HEK293T (cell line): ENCODE data around the gene P4HTM.

Experiments used
- CTCF ChIA-PET: fragments of 350-600 bp; formaldehyde crosslinking; extraction: SDS; loops from one replicate; lab custom pipeline; 2021; ENCODE audit warnings: antibody characterized with exemption, inconsistent platforms; lab: Yijun Ruan, JAX
- POLR2A ChIA-PET: fragments of 350-600 bp; formaldehyde crosslinking; extraction: SDS; loops from one replicate; lab custom pipeline; 2020; ENCODE audit warnings: antibody characterized with exemption, inconsistent platforms; lab: Yijun Ruan, JAX
- DNase-seq: peaks from one replicate; pipeline ENCODE4 v3.0.0; 2012; ENCODE audit warnings: mixed read lengths; ENCODE audit errors: extremely low spot score
- ARNT ChIP-seq: fragments of 450-650 bp; IDR thresholded peaks from 2 replicates; pipeline ENCODE4 v1.6.1; 2017; ENCODE audit warnings: mild to moderate bottlenecking
- BHLHE40 ChIP-seq: fragments of 450-650 bp; IDR thresholded peaks from 2 replicates; pipeline ENCODE4 v1.6.1; 2016; ENCODE audit warnings: mild to moderate bottlenecking, moderate library complexity, borderline replicate concordance
- CTBP1 ChIP-seq: fragments of 450-650 bp; IDR thresholded peaks from 2 replicates; pipeline ENCODE4 v1.6.1; 2016; ENCODE audit warnings: borderline replicate concordance
- ELF4 ChIP-seq: fragments of 450-650 bp; IDR thresholded peaks from 2 replicates; pipeline ENCODE4 v1.6.1; 2017; ENCODE audit warnings: antibody characterized with exemption
- FOXA1 ChIP-seq: fragments of 450-650 bp; IDR thresholded peaks from 2 replicates; pipeline ENCODE4 v1.6.1; 2016; ENCODE audit warnings: mild to moderate bottlenecking
- FOXK2 ChIP-seq: fragments of 450-650 bp; IDR thresholded peaks from 2 replicates; pipeline ENCODE4 v1.6.1; 2016; ENCODE audit warnings: mild to moderate bottlenecking
- FOXM1 ChIP-seq: fragments of 450-650 bp; IDR thresholded peaks from 2 replicates; pipeline ENCODE4 v1.6.1; 2017; ENCODE audit warnings: mild to moderate bottlenecking, borderline replicate concordance
- HDGF ChIP-seq: fragments of 450-650 bp; IDR thresholded peaks from 2 replicates; pipeline ENCODE4 v1.6.1; 2017; ENCODE audit warnings: antibody characterized with exemption, borderline replicate concordance
- L3MBTL2 ChIP-seq: fragments of 450-650 bp; conservative IDR thresholded peaks from 2 replicates; pipeline ENCODE4 v1.6.1; 2016; ENCODE audit warnings: mild to moderate bottlenecking
- LEF1 ChIP-seq: fragments of 450-650 bp; IDR thresholded peaks from 2 replicates; pipeline ENCODE4 v1.6.1; 2017; ENCODE audit warnings: mild to moderate bottlenecking, borderline replicate concordance
- NFRKB ChIP-seq: fragments of 450-650 bp; IDR thresholded peaks from 2 replicates; pipeline ENCODE4 v1.6.1; 2016; ENCODE audit warnings: mild to moderate bottlenecking, moderate library complexity
- SP1 ChIP-seq: fragments of 450-650 bp; IDR thresholded peaks from 2 replicates; pipeline ENCODE4 v1.6.1; 2017
- SUZ12 ChIP-seq: fragments of 450-650 bp; IDR thresholded peaks from 2 replicates; pipeline ENCODE4 v1.6.1; 2016; ENCODE audit warnings: mild to moderate bottlenecking
- TARDBP ChIP-seq: fragments of 450-650 bp; IDR thresholded peaks from 2 replicates; pipeline ENCODE4 v1.6.1; 2016
- ZNF384 ChIP-seq: fragments of 450-650 bp; IDR thresholded peaks from 2 replicates; pipeline ENCODE4 v1.6.1; 2016
- TF ChIP-seq, protein P1 (sequence below): fragments of 450-650 bp; IDR thresholded peaks from 2 replicates; pipeline ENCODE4 v1.6.1; 2016

P4HTM gene, protein sequence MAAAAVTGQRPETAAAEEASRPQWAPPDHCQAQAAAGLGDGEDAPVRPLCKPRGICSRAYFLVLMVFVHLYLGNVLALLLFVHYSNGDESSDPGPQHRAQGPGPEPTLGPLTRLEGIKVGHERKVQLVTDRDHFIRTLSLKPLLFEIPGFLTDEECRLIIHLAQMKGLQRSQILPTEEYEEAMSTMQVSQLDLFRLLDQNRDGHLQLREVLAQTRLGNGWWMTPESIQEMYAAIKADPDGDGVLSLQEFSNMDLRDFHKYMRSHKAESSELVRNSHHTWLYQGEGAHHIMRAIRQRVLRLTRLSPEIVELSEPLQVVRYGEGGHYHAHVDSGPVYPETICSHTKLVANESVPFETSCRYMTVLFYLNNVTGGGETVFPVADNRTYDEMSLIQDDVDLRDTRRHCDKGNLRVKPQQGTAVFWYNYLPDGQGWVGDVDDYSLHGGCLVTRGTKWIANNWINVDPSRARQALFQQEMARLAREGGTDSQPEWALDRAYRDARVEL

DNA sequence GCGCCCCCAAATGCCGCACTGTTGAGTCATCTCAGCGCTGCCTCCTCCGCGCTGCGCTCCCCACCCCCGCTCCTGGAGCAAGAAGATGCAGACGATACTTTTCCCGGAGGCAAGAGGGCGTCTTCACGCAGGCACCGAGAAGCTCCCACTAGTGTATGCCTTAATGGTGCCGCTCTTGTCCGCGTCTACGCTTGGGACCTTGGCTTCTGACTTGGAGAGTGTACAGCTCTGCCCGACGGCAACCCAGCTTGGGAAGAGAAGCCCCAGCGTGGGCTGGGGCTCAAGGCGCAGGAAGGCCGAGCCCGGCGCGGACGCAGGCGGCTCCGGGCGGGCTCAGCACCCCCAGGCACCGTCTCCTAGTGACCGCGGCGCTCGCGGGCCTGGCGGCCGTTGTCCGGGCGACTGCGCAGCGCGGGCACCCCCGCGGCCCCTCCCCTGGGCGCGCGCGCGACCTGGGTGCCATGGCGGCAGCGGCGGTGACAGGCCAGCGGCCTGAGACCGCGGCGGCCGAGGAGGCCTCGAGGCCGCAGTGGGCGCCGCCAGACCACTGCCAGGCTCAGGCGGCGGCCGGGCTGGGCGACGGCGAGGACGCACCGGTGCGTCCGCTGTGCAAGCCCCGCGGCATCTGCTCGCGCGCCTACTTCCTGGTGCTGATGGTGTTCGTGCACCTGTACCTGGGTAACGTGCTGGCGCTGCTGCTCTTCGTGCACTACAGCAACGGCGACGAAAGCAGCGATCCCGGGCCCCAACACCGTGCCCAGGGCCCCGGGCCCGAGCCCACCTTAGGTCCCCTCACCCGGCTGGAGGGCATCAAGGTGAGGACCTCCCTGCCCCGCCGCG is at the start of gene P4HTM:
Gene P4HTM (plus strand): TSS at position 446 of the 840 bp plus-strand sequence. CDS start 16 bp downstream, at position 462.
- DNase-seq: no peak
- no peak for TF ChIP-seq SP1
- no peak for TF ChIP-seq HDGF
- no peak for TF ChIP-seq LEF1
- TF ChIP-seq SUZ12: no peak
- no peak for TF ChIP-seq ELF4
- no peak for TF ChIP-seq ARNT
- TF ChIP-seq FOXM1: no peak
- no peak for TF ChIP-seq TARDBP
- TF ChIP-seq ZNF384: no peak
- TF ChIP-seq FOXK2: no peak
- no peak for TF ChIP-seq BHLHE40
- no peak for TF ChIP-seq L3MBTL2
- no peak for TF ChIP-seq NFRKB
- TF ChIP-seq CTBP1: no peak
- TF ChIP-seq, protein P1, sequence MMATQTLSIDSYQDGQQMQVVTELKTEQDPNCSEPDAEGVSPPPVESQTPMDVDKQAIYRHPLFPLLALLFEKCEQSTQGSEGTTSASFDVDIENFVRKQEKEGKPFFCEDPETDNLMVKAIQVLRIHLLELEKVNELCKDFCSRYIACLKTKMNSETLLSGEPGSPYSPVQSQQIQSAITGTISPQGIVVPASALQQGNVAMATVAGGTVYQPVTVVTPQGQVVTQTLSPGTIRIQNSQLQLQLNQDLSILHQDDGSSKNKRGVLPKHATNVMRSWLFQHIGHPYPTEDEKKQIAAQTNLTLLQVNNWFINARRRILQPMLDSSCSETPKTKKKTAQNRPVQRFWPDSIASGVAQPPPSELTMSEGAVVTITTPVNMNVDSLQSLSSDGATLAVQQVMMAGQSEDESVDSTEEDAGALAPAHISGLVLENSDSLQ: no peak
- POLR2A ChIA-PET: interaction anchor here (0.8 to 5.9 kb wide), 14 partner anchors 9 to 131 kb away, joined by 3 to 103 read pairs (median 4); partner anchors contain the start of genes DALRD3, IMPDH2, NDUFAF3 and QRICH1
- CTCF ChIA-PET: interaction anchor here (1.0 to 1.2 kb wide), 4 partner anchors 17 to 168 kb away, joined by 3 to 4 read pairs (median 4); partner anchors contain the start of gene WDR6

- TF ChIP-seq ZNF384 (no peak), ARNT (no peak), FOXM1 (no peak)
- ChIA-PET CTCF (no interaction called here), POLR2A (interaction anchor here (1.4 kb wide), 1 partner anchor 27 kb away, joined by 3 read pairs; the partner anchor contains the start of gene ARIH2)
- DNase-seq: no peak
Measured at GRCh38 chr3:48945432-48945831, 44.6 kb upstream of the P4HTM start.

DNA sequence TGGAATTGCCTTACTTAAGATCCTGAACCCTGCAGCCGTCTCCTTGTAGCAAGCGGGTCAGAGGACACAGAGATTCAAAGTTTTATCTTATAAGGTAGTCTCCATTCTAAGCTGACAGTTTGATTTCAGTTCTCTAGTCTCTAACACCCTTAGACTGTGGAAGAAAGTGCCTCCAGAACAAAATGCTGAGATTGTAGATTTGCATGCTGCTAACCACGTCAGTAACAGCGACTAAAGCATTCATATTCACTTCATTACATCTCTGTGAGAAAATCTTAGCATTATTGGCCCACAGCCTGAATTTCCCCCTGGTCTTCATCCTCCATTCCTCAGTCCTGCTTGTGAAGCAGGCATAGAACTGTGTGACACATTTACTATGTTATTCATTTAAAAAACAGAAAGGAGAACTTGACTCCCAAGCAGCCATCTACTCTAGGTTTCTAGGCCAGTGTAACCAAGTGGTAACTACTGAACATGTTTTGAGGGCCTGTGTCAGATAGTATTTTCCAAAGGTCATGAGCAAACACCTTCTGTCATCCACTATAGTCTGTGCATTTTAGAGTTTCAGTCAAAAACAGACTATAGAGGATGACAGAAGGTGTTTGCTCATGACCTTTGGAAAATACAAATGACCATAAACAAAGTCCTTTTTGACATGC is 44.0 kb upstream of the P4HTM start:
- ChIA-PET POLR2A (interaction anchor here (1.4 kb wide), 1 partner anchor 27 kb away, joined by 3 read pairs; the partner anchor contains the start of gene ARIH2), CTCF (interaction anchor here (0.6 kb wide), 1 partner anchor 210 kb away, joined by 4 read pairs; no protein-coding TSS in a partner anchor)
- TF ChIP-seq CTBP1 (no peak), BHLHE40 (no peak), FOXA1 (no peak), FOXM1 (no peak), SP1 (no peak), SUZ12 (no peak), FOXK2 (no peak), ZNF384 (no peak), NFRKB (no peak), L3MBTL2 (no peak), TARDBP (no peak), LEF1 (no peak), HDGF (no peak), ARNT (no peak), ELF4 (no peak)
- TF ChIP-seq, protein P1: no peak
- no peak for DNase-seq

GRCh38 chr3:48949376-48949717 is 40.7 kb upstream of the P4HTM start:
- TF ChIP-seq CTBP1 (no peak), FOXK2 (no peak), FOXM1 (no peak), SUZ12 (no peak), NFRKB (no peak), LEF1 (no peak), BHLHE40 (no peak), SP1 (no peak), HDGF (no peak)
- POLR2A ChIA-PET: no interaction called here
- DNase-seq: no peak
- CTCF ChIA-PET: no interaction called here

GRCh38 chr3:48950051-48950450 is 40.0 kb upstream of the P4HTM start:
- POLR2A ChIA-PET: no interaction called here
- TF ChIP-seq FOXM1 (no peak), NFRKB (no peak), ELF4 (no peak), ZNF384 (no peak), L3MBTL2 (no peak), FOXK2 (no peak), CTBP1 (no peak)
- CTCF ChIA-PET: interaction anchor here (0.8 kb wide), 1 partner anchor 183 kb away, joined by 3 read pairs; the partner anchor contains the start of gene LAMB2
- DNase-seq: no peak
